ENCODE data around the gene KCNIP1.

Gene KCNIP1

GRCh38 chr5:170509348-170509660 lies 5.5 kb downstream of the KCNIP1 start:
- no peak for DNase-seq

- no peak for DNase-seq
Measured at GRCh38 chr5:170510126-170510525, 6.3 kb downstream of the KCNIP1 start.

- no peak for DNase-seq
Measured at GRCh38 chr5:170510559-170510958, 6.7 kb downstream of the KCNIP1 start.

DNA sequence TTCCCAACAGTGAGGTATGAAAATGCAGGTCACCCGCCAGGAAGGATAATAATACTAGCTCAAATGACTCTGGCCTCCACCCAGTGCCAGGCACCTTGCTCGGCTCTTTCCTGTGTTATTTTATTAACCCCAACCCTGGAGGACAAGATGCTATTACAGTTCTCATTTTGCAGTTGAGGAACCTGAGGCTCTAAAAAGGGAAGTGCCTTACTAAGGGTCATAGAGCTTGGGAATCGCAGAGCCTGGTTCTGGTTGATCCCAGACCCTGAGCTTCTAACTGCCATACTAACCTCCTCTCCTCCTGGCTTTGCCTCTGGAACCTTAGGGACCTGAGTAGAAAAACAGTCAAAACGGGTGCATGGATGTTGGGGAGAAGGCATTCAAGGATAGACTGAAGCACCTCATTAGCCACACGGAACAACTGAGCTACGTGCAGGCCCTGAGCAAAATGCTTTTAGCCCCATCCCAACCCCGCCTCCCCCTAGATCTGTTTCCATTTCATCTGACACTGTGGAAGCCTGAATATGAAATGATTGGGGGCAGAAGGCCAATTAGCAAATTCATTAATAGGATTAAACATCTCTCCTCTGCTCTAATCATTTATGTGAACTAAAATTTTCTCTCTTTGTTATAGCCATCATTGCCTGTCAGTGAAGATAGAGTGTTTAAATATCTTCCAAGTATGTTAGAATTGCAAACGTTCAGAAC lies 7.9 kb downstream of the KCNIP1 start:
- DNase-seq = no peak

DNA sequence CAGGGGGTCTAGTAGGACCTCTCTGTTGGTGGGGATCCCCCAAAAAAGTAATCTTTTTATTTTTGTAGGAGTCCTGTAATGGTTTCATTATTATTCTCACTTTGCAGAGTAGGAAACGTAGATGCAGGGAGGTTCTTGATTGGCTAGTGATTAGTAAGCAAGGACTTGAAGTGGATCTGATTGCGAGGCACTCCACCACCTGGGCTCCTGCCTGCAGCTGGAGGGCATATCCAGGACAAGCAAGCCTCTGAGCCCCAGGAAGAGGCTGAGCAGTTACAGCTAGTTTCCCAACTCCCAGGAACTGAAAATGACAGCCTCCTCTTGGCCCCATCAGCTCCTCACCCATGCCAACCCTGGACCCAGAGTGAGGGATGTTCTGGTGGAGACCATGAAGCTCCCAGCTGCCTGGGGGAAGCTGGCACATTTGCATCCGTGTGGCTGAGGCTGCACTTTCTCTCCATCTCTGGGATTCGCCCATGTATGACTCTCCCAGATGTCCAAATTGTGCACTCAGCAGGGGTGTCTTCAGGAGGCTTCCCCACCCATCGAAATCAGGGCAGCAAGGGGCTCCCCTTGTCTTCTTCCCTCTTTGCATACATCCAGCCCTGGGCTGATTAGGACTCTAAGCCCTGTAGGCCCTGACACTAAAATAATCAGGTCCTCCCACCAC lies 10.2 kb downstream of the KCNIP1 start:
- peak; percentile 78 for DNase-seq

DNA sequence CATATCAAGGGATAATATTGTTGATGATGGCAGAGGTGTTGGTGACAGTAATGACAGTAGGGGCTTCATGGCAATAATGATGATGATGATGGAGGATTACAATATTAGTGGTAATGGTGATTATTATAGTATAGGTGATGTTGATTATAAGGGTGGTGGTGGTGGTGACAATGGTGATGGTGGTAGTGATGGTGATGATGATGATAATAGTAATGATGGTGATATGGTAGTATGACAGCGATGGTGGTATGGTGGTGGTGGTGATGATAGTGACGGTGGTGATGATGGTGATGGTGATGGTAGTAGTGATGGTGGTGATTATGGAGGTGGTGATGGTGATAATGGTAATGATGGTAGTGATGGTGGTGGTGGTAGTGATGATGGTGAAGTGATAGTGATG lies 13.6 kb downstream of the KCNIP1 start:
- DNase-seq = no peak

DNA sequence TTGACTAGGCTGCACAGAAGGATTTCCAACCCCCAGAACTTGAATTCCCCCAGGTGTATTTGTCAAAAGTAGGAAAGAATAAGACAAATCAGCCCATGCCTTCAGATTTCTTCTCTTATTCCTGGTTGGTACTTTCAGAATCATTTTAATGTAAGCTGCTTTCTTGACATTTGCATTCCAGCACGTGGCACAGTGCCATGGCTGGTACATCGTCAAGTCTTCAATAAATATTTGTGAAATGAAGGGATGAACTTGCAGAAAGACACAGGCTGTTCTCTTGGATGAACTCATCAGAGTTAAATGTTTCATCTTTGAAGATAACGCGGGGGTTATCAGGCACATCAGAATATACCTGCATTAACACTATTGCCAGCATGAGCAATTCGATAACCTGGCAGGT lies 14.5 kb downstream of the KCNIP1 start:
- no peak for DNase-seq

GRCh38 chr5:170519549-170519948 lies 15.7 kb downstream of the KCNIP1 start:
- no peak for DNase-seq

DNA sequence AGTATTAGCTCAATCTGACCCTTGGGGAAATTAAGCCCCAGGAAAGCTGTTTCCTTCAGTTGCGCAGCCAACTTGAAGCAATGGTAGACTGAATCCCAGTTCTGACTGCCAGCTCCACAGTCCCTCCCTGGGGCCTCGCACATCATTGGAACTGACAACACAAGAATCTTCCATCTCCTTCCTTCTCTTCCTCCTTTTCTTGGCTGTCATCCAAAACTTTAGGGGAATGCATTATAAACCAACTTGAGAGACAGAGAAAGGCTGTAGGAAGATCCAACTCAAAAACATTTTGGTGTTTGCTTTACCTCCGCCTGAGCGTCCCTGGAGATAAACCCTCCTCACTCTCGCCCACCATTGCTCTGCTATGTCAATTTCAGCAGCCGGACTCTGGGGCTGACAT lies 16.6 kb downstream of the KCNIP1 start:
- DNase-seq = no peak

- peak; percentile 73 for DNase-seq
Measured at GRCh38 chr5:170522211-170523141, 18.7 kb downstream of the KCNIP1 start.

GRCh38 chr5:170523142-170523551 lies 19.3 kb downstream of the KCNIP1 start:
- no peak for DNase-seq

DNA sequence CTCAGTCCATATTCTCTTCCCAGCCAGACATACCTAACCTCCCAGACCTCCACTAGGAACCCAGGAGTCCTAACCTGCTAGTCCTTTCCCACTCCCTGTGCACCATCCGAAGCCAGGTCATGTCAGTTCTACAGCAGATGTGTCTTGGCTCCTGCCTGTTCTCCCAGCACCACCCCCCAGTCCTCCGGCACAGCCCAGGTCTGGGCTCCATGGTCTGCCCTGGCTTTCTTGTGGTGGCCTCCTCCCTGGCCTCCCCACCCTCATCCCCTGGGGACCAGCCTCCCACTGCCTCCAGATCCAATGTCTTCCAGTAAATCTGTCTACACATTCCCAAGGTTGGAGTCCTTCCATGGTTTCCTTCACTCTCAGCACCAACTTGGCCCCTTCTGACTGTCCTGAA lies 20.0 kb downstream of the KCNIP1 start:
- no peak for DNase-seq

- no peak for DNase-seq
Measured at GRCh38 chr5:170524576-170524975, 20.8 kb downstream of the KCNIP1 start.

GRCh38 chr5:170525470-170526211 lies 21.8 kb downstream of the KCNIP1 start:
- DNase-seq = no peak

DNA sequence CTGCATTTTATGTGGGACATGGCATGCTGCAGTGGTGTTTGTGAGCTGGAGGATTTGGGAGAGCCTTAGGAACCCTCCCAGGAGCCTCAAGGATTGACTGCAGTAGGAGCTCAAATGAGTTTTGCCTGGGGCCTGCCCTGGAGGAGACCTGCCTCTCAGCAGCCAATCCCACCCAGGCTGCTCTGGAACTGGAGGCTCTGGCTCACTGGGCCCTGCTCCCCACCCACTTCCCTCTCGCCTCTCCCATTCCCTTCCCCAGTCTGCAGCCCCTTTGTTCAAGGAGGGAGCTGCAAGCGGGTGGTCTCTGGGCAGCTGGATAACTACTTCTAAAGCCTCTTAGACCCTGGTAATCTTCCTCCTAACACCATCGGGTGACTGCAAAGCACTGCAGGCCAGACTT lies 24.2 kb downstream of the KCNIP1 start:
- no peak for DNase-seq

- no peak for DNase-seq
Measured at GRCh38 chr5:170528976-170529375, 25.2 kb downstream of the KCNIP1 start.

DNA sequence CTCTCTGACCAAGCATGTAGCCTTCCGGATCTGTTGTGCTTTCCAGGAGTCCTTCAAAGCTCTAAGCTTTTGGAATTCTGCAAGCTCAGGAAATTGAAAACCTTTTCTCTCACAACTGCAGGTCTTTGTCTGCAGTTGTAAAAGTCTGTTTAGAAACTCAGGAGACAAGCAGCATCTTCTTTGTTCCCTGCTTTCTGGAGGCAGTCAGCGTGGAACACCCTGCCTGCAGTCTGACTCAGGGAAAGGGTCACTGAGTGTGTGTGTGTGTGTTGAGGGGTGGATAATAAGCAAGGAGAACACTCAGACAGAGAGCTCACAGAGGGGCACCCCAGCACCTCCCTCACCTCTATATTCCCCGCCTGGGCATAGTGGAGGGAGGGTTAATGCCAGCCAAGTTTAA lies 29.1 kb downstream of the KCNIP1 start:
- no peak for DNase-seq

GRCh38 chr5:170533383-170533782 lies 29.6 kb downstream of the KCNIP1 start:
- DNase-seq = peak; percentile 34

- no peak for DNase-seq
Measured at GRCh38 chr5:170534177-170534576, 30.4 kb downstream of the KCNIP1 start.

GRCh38 chr5:170534941-170535340 lies 31.1 kb downstream of the KCNIP1 start:
- DNase-seq = no peak

- no peak for DNase-seq
Measured at GRCh38 chr5:170536525-170536924, 32.7 kb downstream of the KCNIP1 start.

DNA sequence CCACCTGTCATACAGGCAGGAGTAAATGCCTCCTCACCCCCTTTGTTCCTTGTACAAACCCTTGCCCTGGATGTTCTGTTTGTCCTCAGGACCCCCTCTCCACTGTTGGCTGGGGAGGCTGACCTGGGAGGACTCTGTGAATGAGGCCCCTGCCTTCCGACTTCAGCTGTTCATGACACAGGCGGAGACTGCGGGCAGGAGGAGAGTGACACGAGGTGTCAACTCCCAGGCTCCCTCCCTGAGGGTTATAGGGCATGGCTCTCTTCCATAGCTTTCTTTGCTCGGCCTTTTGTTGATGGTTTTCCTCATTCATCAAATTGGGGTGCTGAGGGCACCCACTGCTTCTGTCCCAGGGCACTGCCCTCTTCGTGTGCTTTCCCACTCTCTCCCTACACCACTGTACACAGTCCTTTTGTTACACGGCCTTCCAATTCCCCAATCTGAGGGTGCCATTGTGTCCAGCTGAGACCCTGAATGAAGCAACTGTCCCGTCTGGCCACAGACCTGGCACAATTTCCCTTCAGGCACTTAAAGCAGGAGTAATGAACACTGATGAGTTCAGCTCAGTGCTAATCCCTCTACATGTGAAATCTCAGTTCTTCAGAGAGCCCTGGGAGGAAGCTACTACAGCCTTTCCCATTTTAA lies 33.8 kb downstream of the KCNIP1 start:
- DNase-seq = no peak

DNA sequence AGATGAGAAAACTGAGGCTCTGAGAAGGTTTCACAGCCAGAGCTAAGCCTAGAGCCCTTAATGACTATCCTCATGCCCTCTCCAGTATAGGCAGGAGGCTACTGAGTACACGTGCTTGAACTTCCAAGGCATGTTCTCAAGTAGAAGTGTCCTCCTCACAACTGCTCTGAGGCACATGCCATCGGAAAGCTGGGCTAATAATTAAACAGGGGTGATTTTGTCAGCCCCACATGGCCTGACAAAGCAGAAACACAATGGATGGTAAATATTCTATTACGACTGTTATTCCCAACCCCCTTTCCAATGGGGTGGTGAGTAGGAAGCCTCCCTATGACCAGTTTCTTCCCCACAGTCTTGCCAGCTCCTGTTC lies 34.3 kb downstream of the KCNIP1 start:
- no peak for DNase-seq
